ENCODE results near the gene PCSK6.

- no peak for TF ChIP-seq CTCF (conservative IDR thresholded peaks at IDR 0.05)
- TF ChIP-seq EZH2 (IDR thresholded peaks at IDR 0.05; ENCODE audit: low read depth) = no peak
These were observed 115.9 kb downstream of the PCSK6 start for GRCh38 chr15:101373577-101373976.
